Uterus (tissue), 4 donors: Measurements from ENCODE around the gene SLC2A13. TPM values are rescaled to one million over a fixed set of nuclear protein-coding genes. Genes with fewer than 3 reads are reported as not detected.

Source experiments
- DNase-seq, 2 donors: peaks; one replicate each; pipeline ENCODE4 v3.0.0-alpha.2; 2019 to 2020
- H3K27ac ChIP-seq, 2 donors: fragments of 200-600 bp; sonication (generic); 1 replicate in 1 of 2; 2 replicates in 1 of 2; pipeline ENCODE4 v1.5.1; 2016 to 2018
- H3K27me3 ChIP-seq, 2 donors: fragments of 200-600 bp; sonication (generic); one replicate each; pipeline ENCODE4 v1.5.1; 2018 to 2019; ENCODE audit warnings: control low read depth in 1 of 2
- H3K36me3 ChIP-seq, 2 donors: fragments of 200-600 bp; sonication (generic); one replicate each; pipeline ENCODE4 v1.5.1; 2019; ENCODE audit warnings: control low read depth in 1 of 2
- H3K4me1 ChIP-seq, 2 donors: fragments of 200-600 bp; sonication (generic); one replicate each; pipeline ENCODE4 v1.5.1; 2018 to 2019; ENCODE audit warnings: control low read depth in 1 of 2
- H3K4me3 ChIP-seq, 2 donors: fragments of 200-600 bp; sonication (generic); 1 replicate in 1 of 2; 2 replicates in 1 of 2; pipeline ENCODE4 v1.5.1; 2018 to 2019; ENCODE audit warnings: mild to moderate bottlenecking in 1 of 2
- H3K9me3 ChIP-seq, 2 donors: fragments of 200-600 bp; sonication (generic); one replicate each; pipeline ENCODE4 v1.5.1; 2019; ENCODE audit warnings: control low read depth in 1 of 2
- CTCF ChIP-seq, 4 experiments: fragments of 200-600 bp in 2 of 4; fragments of 450-650 bp in 2 of 4; sonication (generic) in 2 of 4; IDR thresholded peaks; one replicate each; pipeline ENCODE4 v1.5.1; 2016 to 2019; ENCODE audit warnings: antibody characterized with exemption in 4 of 4, mild to moderate bottlenecking in 2 of 4, moderate library complexity in 1 of 4
- POLR2A ChIP-seq, 2 donors: fragments of 450-650 bp; IDR thresholded peaks; one replicate each; pipeline ENCODE4 v1.6.1; 2016; ENCODE audit warnings: antibody characterized with exemption in 2 of 2, mild to moderate bottlenecking in 1 of 2, moderate library complexity in 1 of 2
- intact Hi-C: fragments of 100-400 bp; cut with DNase I; formaldehyde crosslinking; loops from one replicate; pipeline ENCODE4 v1.15.1; 2023; ENCODE audit warnings: low total_unique reads
- total RNA-seq, 4 donors: library from RNA; depleted of rRNA in 3 of 4; stranded (reverse); fragments of >200 nt in 3 of 4; gene quantifications; one replicate each; pipeline versions ENCODE4 v1.1.0 to v1.2.4, GENCODE V29; 2014 to 2023
- donor health status: DM: yes; HTN: yes; CAD: no.

SLC2A13 gene
- total RNA-seq, 4 donors from 2014 or later: 12.8 to 31.7 (median 15.3) TPM

GRCh38 chr12:39875721-39876120 lies 230.2 kb downstream of the SLC2A13 start:
- no peak for TF ChIP-seq CTCF (IDR thresholded peaks at IDR 0.05)
- no peak for TF ChIP-seq POLR2A (IDR thresholded peaks at IDR 0.05)
- no peaks in the 10 kb centered on the region for H3K9me3 ChIP-seq
- H3K4me3 ChIP-seq: no peak overlapping the region
- no peaks in the 10 kb centered on the region for H3K36me3 ChIP-seq
- no peak overlapping the region for H3K27ac ChIP-seq
- no peak for DNase-seq
- H3K27me3 ChIP-seq: no peaks in the 10 kb centered on the region
- no peaks in the 10 kb centered on the region for H3K4me1 ChIP-seq
- intact Hi-C loops: no loop called here

- TF ChIP-seq POLR2A (IDR thresholded peaks at IDR 0.05) (no peak), CTCF (IDR thresholded peaks at IDR 0.05) (no peak)
- Histone ChIP-seq H3K27ac (no peak overlapping the region), H3K36me3 (no peaks in the 10 kb centered on the region), H3K27me3 (no peaks in the 10 kb centered on the region), H3K4me1 (no peaks in the 10 kb centered on the region), H3K9me3 (no peaks in the 10 kb centered on the region), H3K4me3 (no peak overlapping the region)
- DNase-seq: no peak
- intact Hi-C loops: no loop called here
Measured at GRCh38 chr12:39874785-39875184, 231.1 kb downstream of the SLC2A13 start.

GRCh38 chr12:39873065-39873464 lies 232.8 kb downstream of the SLC2A13 start:
- no peak for DNase-seq
- no peaks in the 10 kb centered on the region for H3K4me1 ChIP-seq
- H3K27ac ChIP-seq: no peak overlapping the region
- intact Hi-C loops: no loop called here
- no peaks in the 10 kb centered on the region for H3K27me3 ChIP-seq
- H3K4me3 ChIP-seq: no peak overlapping the region
- TF ChIP-seq CTCF (IDR thresholded peaks at IDR 0.05): no peak
- no peak for TF ChIP-seq POLR2A (IDR thresholded peaks at IDR 0.05)
- no peaks in the 10 kb centered on the region for H3K9me3 ChIP-seq
- no peaks in the 10 kb centered on the region for H3K36me3 ChIP-seq

- Histone ChIP-seq H3K4me3 (no peak overlapping the region), H3K9me3 (no peaks in the 10 kb centered on the region), H3K4me1 (no peaks in the 10 kb centered on the region), H3K27me3 (no peaks in the 10 kb centered on the region), H3K27ac (no peak overlapping the region), H3K36me3 (no peaks in the 10 kb centered on the region)
- DNase-seq: no peak
- TF ChIP-seq POLR2A (IDR thresholded peaks at IDR 0.05) (no peak), CTCF (IDR thresholded peaks at IDR 0.05) (no peak)
- intact Hi-C loops: no loop called here
Measured at GRCh38 chr12:39872425-39872824, 233.5 kb downstream of the SLC2A13 start.

- TF ChIP-seq POLR2A (IDR thresholded peaks at IDR 0.05): no peak
- no peak for TF ChIP-seq CTCF (IDR thresholded peaks at IDR 0.05)
- Histone ChIP-seq H3K4me3 (no peak overlapping the region), H3K4me1 (no peaks in the 10 kb centered on the region), H3K27me3 (no peaks in the 10 kb centered on the region), H3K27ac (no peak overlapping the region), H3K36me3 (no peaks in the 10 kb centered on the region), H3K9me3 (no peaks in the 10 kb centered on the region)
- intact Hi-C loops: no loop called here
- no peak for DNase-seq
Measured at GRCh38 chr12:39868328-39868725, 237.6 kb downstream of the SLC2A13 start.
